HepG2 (cell line): Measurements from ENCODE around the gene SGMS1. TPM values are rescaled to one million over a fixed set of nuclear protein-coding genes. Genes with fewer than 3 reads are reported as not detected.

ENCODE experiments used
- ATAC-seq: fragments of 200-7000 bp; cut with Tn5 transposase; 3 replicates; pipeline ENCODE4 v1.9.1; 2020; ENCODE audit warnings: mild to moderate bottlenecking, moderate library complexity
- BruUV-seq: library from RNA; stranded (reverse); fragments of 400-500 nt; replicated peaks from 2 replicates; lab custom pipeline; 2021; lab: Mats Ljungman, UMichigan
- CTCF ChIA-PET: fragments of 300-600 bp; formaldehyde crosslinking; extraction: SDS; loops from one replicate; lab custom pipeline; 2021; ENCODE audit warnings: low total read pairs, inconsistent platforms, low intra/inter-chr PET ratio; lab: Yijun Ruan, JAX
- POLR2A ChIA-PET: fragments of 350-600 bp; sonication (Branson Sonifier 250); formaldehyde crosslinking; loops from one replicate; lab custom pipeline; 2020; ENCODE audit warnings: antibody characterized with exemption, inconsistent platforms; lab: Yijun Ruan, JAX
- DNase-seq: peaks from one replicate; pipeline ENCODE4 v3.0.0-alpha.2; 2015; ENCODE audit warnings: low spot score
- FAIRE-seq: peaks from 3 replicates; lab custom pipeline; 2011; peaks lifted over from hg19 to GRCh38; lab: Jason Lieb, UNC
- H2AFZ ChIP-seq: one replicate; pipeline ENCODE4 v1.6.1; 2011; ENCODE audit warnings: low read length, inconsistent platforms
- H3K27ac ChIP-seq: fragments of 300-600 bp; 3 replicates; pipeline ENCODE4 v1.8.0; 2011; ENCODE audit warnings: mixed run types, mild to moderate bottlenecking, mixed read lengths, low read length, inconsistent platforms; ENCODE audit not compliant: insufficient read depth; ENCODE audit errors: extremely low read length
- H3K27me3 ChIP-seq, 2 experiments: fragments of 200-600 bp in 1 of 2; 2 replicates in 1 of 2; 3 replicates in 1 of 2; pipeline versions ENCODE4 v1.6.0 to v1.8.0; 2011; ENCODE audit warnings: low read length in 2 of 2, mild to moderate bottlenecking in 2 of 2, moderate library complexity in 2 of 2, inconsistent platforms in 1 of 2; ENCODE audit not compliant: insufficient read depth in 2 of 2, control insufficient read depth in 1 of 2
- H3K36me3 ChIP-seq, 2 experiments: fragments of 200-600 bp in 1 of 2; replicated peaks in 1 of 2; 2 replicates in 1 of 2; 3 replicates in 1 of 2; pipeline versions ENCODE4 v1.5.1 to v1.8.0; 2011; ENCODE audit warnings: low read length in 2 of 2, inconsistent platforms in 1 of 2; ENCODE audit not compliant: insufficient read depth in 2 of 2, control insufficient read depth in 1 of 2
- H3K4me1 ChIP-seq: 2 replicates; pipeline ENCODE4 v1.5.1; 2012; ENCODE audit warnings: low read length, inconsistent platforms; ENCODE audit not compliant: insufficient read depth
- H3K4me2 ChIP-seq: 2 replicates; pipeline ENCODE4 v1.6.0; 2011; ENCODE audit warnings: low read depth, low read length, inconsistent platforms
- H3K4me3 ChIP-seq, 3 experiments: fragments of 200-600 bp in 1 of 3; sonication (generic), shearing (Covaris generic) in 1 of 3; replicated peaks in 1 of 3; 2 replicates each; pipeline ENCODE4 v1.5.1; 2011 to 2016; ENCODE audit warnings: low read length in 3 of 3, inconsistent platforms in 2 of 3, low read depth in 2 of 3, mild to moderate bottlenecking in 2 of 3, control low read depth in 1 of 3, mixed read lengths in 1 of 3; ENCODE audit not compliant: insufficient read depth in 1 of 3
- H3K79me2 ChIP-seq: one replicate; pipeline ENCODE4 v1.6.1; 2011; ENCODE audit warnings: low read length, inconsistent platforms; ENCODE audit not compliant: insufficient read depth
- H3K9ac ChIP-seq: 2 replicates; pipeline ENCODE4 v1.6.0; 2011; ENCODE audit warnings: mild to moderate bottlenecking, low read depth, low read length, inconsistent platforms; ENCODE audit not compliant: insufficient read depth
- H3K9me3 ChIP-seq: 2 replicates; pipeline ENCODE4 v1.5.1; 2012; ENCODE audit warnings: mild to moderate bottlenecking, low read length
- H4K20me1 ChIP-seq: 2 replicates; pipeline ENCODE4 v1.6.0; 2011; ENCODE audit warnings: inconsistent platforms, mild to moderate bottlenecking, low read length, moderate library complexity; ENCODE audit not compliant: insufficient read depth
- CBFB ChIP-seq: sonication (generic); formaldehyde crosslinking; IDR thresholded peaks from 2 replicates; pipeline ENCODE4 v1.4.0; 2020; ENCODE audit warnings: missing genetic modification reagents
- CEBPG ChIP-seq: IDR thresholded peaks from 2 replicates; pipeline ENCODE4 v1.6.1; 2016
- DNMT3B ChIP-seq: conservative IDR thresholded peaks from 2 replicates; pipeline ENCODE4 v1.6.1; 2016; ENCODE audit warnings: missing biosample characterization, control low read depth
- FIP1L1 ChIP-seq: fragments of 200-400 bp; formaldehyde crosslinking; IDR thresholded peaks from 2 replicates; pipeline ENCODE4 v1.6.1; 2018; ENCODE audit warnings: low read depth, mild to moderate bottlenecking, low read length, moderate library complexity, borderline replicate concordance; ENCODE audit not compliant: insufficient read depth
- KDM5B ChIP-seq: sonication (generic); formaldehyde crosslinking; IDR thresholded peaks from 2 replicates; pipeline ENCODE4 v1.4.0; 2020; ENCODE audit warnings: missing genetic modification reagents, mild to moderate bottlenecking, borderline replicate concordance
- NFE2 ChIP-seq: sonication (generic); formaldehyde crosslinking; IDR thresholded peaks from 2 replicates; pipeline ENCODE4 v1.4.0; 2020; ENCODE audit warnings: missing genetic modification reagents
- POLR2G ChIP-seq: fragments of 200-400 bp; formaldehyde crosslinking; IDR thresholded peaks from 2 replicates; pipeline ENCODE4 v1.6.1; 2018; ENCODE audit warnings: mild to moderate bottlenecking, low read depth, low read length, moderate library complexity
- SOX13 ChIP-seq, 3 experiments: fragments of 450-650 bp in 1 of 3; sonication (generic) in 1 of 3; formaldehyde crosslinking in 1 of 3; IDR thresholded peaks in 2 of 3; conservative IDR thresholded peaks in 1 of 3; 2 replicates each; pipeline versions ENCODE4 v1.5.0 to v1.6.1; 2016 to 2020; ENCODE audit warnings: antibody characterized with exemption in 1 of 3, mild to moderate bottlenecking in 1 of 3, missing compliant biosample characterization in 1 of 3, missing genetic modification reagents in 1 of 3, moderate library complexity in 1 of 3
- SP2 ChIP-seq: sonication (generic); formaldehyde crosslinking; IDR thresholded peaks from 2 replicates; pipeline ENCODE4 v1.5.1; 2020; ENCODE audit warnings: mild to moderate bottlenecking, missing genetic modification reagents
- THYN1 ChIP-seq: sonication (generic); formaldehyde crosslinking; IDR thresholded peaks from 2 replicates; pipeline ENCODE4 v1.8.1; 2023; ENCODE audit warnings: low read depth, mild to moderate bottlenecking, moderate library complexity, missing genetic modification reagents, borderline replicate concordance
- ZNF747 ChIP-seq: sonication (generic); formaldehyde crosslinking; IDR thresholded peaks from 2 replicates; pipeline ENCODE4 v1.8.1; 2023; ENCODE audit warnings: missing genetic modification reagents, mild to moderate bottlenecking, borderline replicate concordance
- WGBS: methylation state at CpG from one replicate; pipeline ENCODE4 v1.1.6; 2017; ENCODE audit warnings: low lambda C conversion rate; 5-methylcytosine and 5-hydroxymethylcytosine counted together
- in situ Hi-C: cut with HindIII; loops from 2 replicates; pipeline ENCODE4 v1.10.0; 2017; ENCODE audit warnings: low pct_unique_long_range_greater_than_20kb; ENCODE audit not compliant: extremely low pct_ligation_motif_present
- intact Hi-C: fragments of 100-400 bp; cut with micrococcal nuclease; formaldehyde crosslinking; loops from one replicate; pipeline ENCODE4 v1.10.0; 2022; ENCODE audit not compliant: unreplicated experiment
- polyA plus RNA-seq, 8 experiments: library from polyadenylated mRNA; depleted of rRNA in 3 of 8; stranded (reverse) in 7 of 8; unstranded in 1 of 8; fragments of >200 nt; fragmentation: Illumina TruSeq in 4 of 8; extraction: Trizol in 4 of 8; gene quantifications; 2 replicates each; pipeline versions ENCODE4 v1.2.1 to v1.2.3, GENCODE V29; 2011 to 2016; ENCODE audit warnings: low read depth in 4 of 8, missing spikeins in 1 of 8, mixed read lengths in 1 of 8; ENCODE audit not compliant: insufficient read depth in 1 of 8
- total RNA-seq, 5 experiments: library from RNA; depleted of rRNA; stranded (reverse); fragments of >200 nt; fragmentation: Illumina TruSeq; extraction: Trizol; gene quantifications; 2 replicates each; pipeline ENCODE4 v1.2.3, GENCODE V29; 2016; ENCODE audit warnings: low read depth in 1 of 5
- TF ChIP-seq, protein P1 (sequence below): sonication (generic); formaldehyde crosslinking; IDR thresholded peaks from 2 replicates; pipeline ENCODE4 v1.8.1; 2023; ENCODE audit warnings: mild to moderate bottlenecking, missing genetic modification reagents
- TF ChIP-seq, protein P2 (sequence below), 2 experiments: fragments of 450-650 bp in 1 of 2; sonication (generic) in 1 of 2; formaldehyde crosslinking; IDR thresholded peaks; 2 replicates each; pipeline versions ENCODE4 v1.5.0 to v1.8.0; 2020 to 2022; ENCODE audit warnings: mild to moderate bottlenecking in 1 of 2, missing genetic modification reagents in 1 of 2
- TF ChIP-seq, protein P3 (sequence below): sonication (generic); formaldehyde crosslinking; IDR thresholded peaks from 2 replicates; pipeline ENCODE4 v1.4.0; 2020; ENCODE audit warnings: missing genetic modification reagents
- TF ChIP-seq, protein P4 (sequence below): sonication (generic); formaldehyde crosslinking; IDR thresholded peaks from 2 replicates; pipeline ENCODE4 v1.4.0; 2020; ENCODE audit warnings: missing genetic modification reagents, borderline replicate concordance
- TF ChIP-seq, protein P5 (sequence below): sonication (generic); formaldehyde crosslinking; IDR thresholded peaks from 2 replicates; pipeline ENCODE4 v1.4.0; 2020; ENCODE audit warnings: mild to moderate bottlenecking, missing genetic modification reagents, borderline replicate concordance

SGMS1 gene
- total and polyA plus RNA-seq, 2 of the 13 experiments (the other 11 are each of a cell fraction or from before 2014, with no cell fraction given): 6.5 to 15.1 TPM

DNA sequence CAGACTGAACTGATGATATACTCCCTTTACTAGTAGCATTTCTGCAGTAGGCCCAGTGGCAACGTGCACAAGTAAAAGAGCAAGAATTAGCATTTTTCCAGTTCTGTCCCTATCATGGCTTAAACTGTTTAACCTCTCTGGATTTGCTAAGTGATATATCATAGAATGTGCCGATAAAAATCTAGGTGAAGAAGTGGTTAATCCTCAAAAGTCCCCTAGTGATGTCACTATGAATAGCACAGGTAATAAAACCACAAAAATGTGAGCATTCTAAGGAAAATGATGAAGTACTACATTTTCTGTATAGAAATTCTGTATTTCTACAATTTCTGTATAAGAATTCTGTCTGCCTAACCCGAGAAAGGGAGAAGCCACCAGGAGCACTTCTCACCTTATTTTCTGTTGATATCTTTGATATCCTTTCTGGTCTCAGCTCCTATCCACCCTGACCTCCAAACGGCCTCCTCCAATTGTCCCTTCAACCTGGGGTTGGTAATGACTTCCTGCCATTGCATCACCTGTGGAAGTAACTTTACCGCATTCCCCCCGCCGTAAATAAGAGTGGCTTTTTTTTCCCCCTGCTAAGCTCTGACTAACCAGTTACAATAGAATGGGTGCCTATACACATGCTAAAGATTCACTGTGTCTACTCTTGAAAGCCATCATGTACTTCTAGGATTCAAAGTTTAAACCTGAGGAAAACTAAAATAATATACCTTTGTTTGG is 216.5 kb downstream of the SGMS1 start:
- H3K27me3 ChIP-seq: no peaks in the 10 kb centered on the region
- H3K9me3 ChIP-seq: no peaks in the 10 kb centered on the region
- no peak overlapping the region for H3K27ac ChIP-seq
- H3K79me2 ChIP-seq: no peaks in the 10 kb centered on the region
- H3K36me3 ChIP-seq: no peaks in the 10 kb centered on the region; a peak in 1 of 5 replicates
- FAIRE-seq (no peak), ATAC-seq (no peak), DNase-seq (no peak)
- no peak overlapping the region for H2AFZ ChIP-seq
- no peak overlapping the region for H3K4me2 ChIP-seq
- ChIA-PET CTCF (no interaction called here), POLR2A (no interaction called here)
- no peaks in the 10 kb centered on the region for H4K20me1 ChIP-seq
- in situ Hi-C loops (no loop called here), intact Hi-C loops (no loop called here)
- H3K9ac ChIP-seq: no peak overlapping the region
- BruUV-seq: no TSS peak
- no peak overlapping the region for H3K4me3 ChIP-seq
- peaks cover 34% of the 10 kb centered on the region for H3K4me1 ChIP-seq
- WGBS: 92% methylated on average over 7 of the region's 7 CpGs
- TF ChIP-seq, protein P1, sequence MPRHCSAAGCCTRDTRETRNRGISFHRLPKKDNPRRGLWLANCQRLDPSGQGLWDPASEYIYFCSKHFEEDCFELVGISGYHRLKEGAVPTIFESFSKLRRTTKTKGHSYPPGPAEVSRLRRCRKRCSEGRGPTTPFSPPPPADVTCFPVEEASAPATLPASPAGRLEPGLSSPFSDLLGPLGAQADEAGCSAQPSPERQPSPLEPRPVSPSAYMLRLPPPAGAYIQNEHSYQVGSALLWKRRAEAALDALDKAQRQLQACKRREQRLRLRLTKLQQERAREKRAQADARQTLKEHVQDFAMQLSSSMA (CRISPR knock-in tag): no peak
- no peak for TF ChIP-seq CBFB (CRISPR knock-in tag)
- no peak for TF ChIP-seq THYN1 (CRISPR knock-in tag)
- TF ChIP-seq FIP1L1: no peak
- TF ChIP-seq, protein P2, sequence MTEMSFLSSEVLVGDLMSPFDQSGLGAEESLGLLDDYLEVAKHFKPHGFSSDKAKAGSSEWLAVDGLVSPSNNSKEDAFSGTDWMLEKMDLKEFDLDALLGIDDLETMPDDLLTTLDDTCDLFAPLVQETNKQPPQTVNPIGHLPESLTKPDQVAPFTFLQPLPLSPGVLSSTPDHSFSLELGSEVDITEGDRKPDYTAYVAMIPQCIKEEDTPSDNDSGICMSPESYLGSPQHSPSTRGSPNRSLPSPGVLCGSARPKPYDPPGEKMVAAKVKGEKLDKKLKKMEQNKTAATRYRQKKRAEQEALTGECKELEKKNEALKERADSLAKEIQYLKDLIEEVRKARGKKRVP (CRISPR knock-in tag; IDR thresholded peaks at IDR 0.05): peak in 1 of 2 experiments; percentile 63; a peak in 1 of 4 replicates
- no peak for TF ChIP-seq POLR2G
- no peak for TF ChIP-seq ZNF747 (CRISPR knock-in tag)
- TF ChIP-seq, protein P3, sequence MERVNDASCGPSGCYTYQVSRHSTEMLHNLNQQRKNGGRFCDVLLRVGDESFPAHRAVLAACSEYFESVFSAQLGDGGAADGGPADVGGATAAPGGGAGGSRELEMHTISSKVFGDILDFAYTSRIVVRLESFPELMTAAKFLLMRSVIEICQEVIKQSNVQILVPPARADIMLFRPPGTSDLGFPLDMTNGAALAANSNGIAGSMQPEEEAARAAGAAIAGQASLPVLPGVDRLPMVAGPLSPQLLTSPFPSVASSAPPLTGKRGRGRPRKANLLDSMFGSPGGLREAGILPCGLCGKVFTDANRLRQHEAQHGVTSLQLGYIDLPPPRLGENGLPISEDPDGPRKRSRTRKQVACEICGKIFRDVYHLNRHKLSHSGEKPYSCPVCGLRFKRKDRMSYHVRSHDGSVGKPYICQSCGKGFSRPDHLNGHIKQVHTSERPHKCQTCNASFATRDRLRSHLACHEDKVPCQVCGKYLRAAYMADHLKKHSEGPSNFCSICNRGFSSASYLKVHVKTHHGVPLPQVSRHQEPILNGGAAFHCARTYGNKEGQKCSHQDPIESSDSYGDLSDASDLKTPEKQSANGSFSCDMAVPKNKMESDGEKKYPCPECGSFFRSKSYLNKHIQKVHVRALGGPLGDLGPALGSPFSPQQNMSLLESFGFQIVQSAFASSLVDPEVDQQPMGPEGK (CRISPR knock-in tag): no peak
- TF ChIP-seq, protein P4, sequence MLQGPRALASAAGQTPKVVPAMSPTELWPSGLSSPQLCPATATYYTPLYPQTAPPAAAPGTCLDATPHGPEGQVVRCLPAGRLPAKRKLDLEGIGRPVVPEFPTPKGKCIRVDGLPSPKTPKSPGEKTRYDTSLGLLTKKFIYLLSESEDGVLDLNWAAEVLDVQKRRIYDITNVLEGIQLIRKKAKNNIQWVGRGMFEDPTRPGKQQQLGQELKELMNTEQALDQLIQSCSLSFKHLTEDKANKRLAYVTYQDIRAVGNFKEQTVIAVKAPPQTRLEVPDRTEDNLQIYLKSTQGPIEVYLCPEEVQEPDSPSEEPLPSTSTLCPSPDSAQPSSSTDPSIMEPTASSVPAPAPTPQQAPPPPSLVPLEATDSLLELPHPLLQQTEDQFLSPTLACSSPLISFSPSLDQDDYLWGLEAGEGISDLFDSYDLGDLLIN (CRISPR knock-in tag): no peak
- TF ChIP-seq NFE2 (CRISPR knock-in tag): no peak
- TF ChIP-seq CEBPG (CRISPR knock-in tag): peak; percentile 49; the same call in 1 of the 2 replicates
- TF ChIP-seq SOX13 (IDR thresholded peaks at IDR 0.05): no peak
- no peak for TF ChIP-seq SOX13 (CRISPR knock-in tag; conservative IDR thresholded peaks at IDR 0.05 in 1 of 2, IDR thresholded peaks at IDR 0.05 in 1 of 2)
- TF ChIP-seq KDM5B (CRISPR knock-in tag): no peak
- TF ChIP-seq SP2 (CRISPR knock-in tag): no peak
- TF ChIP-seq DNMT3B (CRISPR knock-in tag): no peak
- TF ChIP-seq, protein P5, sequence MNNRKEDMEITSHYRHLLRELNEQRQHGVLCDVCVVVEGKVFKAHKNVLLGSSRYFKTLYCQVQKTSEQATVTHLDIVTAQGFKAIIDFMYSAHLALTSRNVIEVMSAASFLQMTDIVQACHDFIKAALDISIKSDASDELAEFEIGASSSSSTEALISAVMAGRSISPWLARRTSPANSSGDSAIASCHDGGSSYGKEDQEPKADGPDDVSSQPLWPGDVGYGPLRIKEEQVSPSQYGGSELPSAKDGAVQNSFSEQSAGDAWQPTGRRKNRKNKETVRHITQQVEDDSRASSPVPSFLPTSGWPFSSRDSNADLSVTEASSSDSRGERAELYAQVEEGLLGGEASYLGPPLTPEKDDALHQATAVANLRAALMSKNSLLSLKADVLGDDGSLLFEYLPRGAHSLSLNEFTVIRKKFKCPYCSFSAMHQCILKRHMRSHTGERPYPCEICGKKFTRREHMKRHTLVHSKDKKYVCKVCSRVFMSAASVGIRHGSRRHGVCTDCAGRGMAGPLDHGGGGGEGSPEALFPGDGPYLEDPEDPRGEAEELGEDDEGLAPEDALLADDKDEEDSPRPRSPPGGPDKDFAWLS (CRISPR knock-in tag): no peak
